ENCODE results near the gene C20orf144. TPM values are rescaled to one million over a fixed set of nuclear protein-coding genes. Genes with fewer than 3 reads are reported as not detected.

Gene C20orf144
- total and polyA plus RNA-seq, 9 of the 15 experiments (the other 6 are each of a cell fraction or from before 2014, with no cell fraction given): 0.04 to 0.23 (median 0.11) TPM; not detected in 2

- TF ChIP-seq ZNF318 (IDR thresholded peaks at IDR 0.05; ENCODE audit: borderline replicate concordance in 1 of 2, low read depth in 1 of 2) (no peak), RFX7 (CRISPR knock-in tag; IDR thresholded peaks at IDR 0.05) (no peak), MLX (CRISPR knock-in tag; conservative IDR thresholded peaks at IDR 0.05) (no peak), ASH1L (IDR thresholded peaks at IDR 0.05; ENCODE audit: borderline replicate concordance, low read depth, partially characterized antibody) (no peak), ZZZ3 (IDR thresholded peaks at IDR 0.05) (no peak), SAP30 (IDR thresholded peaks at IDR 0.05; ENCODE audit: borderline replicate concordance, insufficient read depth, low read depth, low read length, poor library complexity, severe bottlenecking) (peak; percentile 52), CTBP1 (IDR thresholded peaks at IDR 0.05; ENCODE audit: borderline replicate concordance) (0 out of 2 replicates have a peak, but pooled peaks have one; percentile 15), ZNF740 (CRISPR knock-in tag; IDR thresholded peaks at IDR 0.05) (0 out of 2 replicates have a peak, but pooled peaks have one; percentile 27), ZNF740 (tag; IDR thresholded peaks at IDR 0.05) (no peak), MED1 (CRISPR knock-in tag; IDR thresholded peaks at IDR 0.05; ENCODE audit: borderline replicate concordance) (no peak), ZNF12 (CRISPR knock-in tag; IDR thresholded peaks at IDR 0.05) (no peak)
These were observed 23.4 kb downstream of the C20orf144 start (continued) for GRCh38 chr20:33685328-33686099.

Data from K562 (cell line).